ENCODE data around the gene ABCB9.

DNA sequence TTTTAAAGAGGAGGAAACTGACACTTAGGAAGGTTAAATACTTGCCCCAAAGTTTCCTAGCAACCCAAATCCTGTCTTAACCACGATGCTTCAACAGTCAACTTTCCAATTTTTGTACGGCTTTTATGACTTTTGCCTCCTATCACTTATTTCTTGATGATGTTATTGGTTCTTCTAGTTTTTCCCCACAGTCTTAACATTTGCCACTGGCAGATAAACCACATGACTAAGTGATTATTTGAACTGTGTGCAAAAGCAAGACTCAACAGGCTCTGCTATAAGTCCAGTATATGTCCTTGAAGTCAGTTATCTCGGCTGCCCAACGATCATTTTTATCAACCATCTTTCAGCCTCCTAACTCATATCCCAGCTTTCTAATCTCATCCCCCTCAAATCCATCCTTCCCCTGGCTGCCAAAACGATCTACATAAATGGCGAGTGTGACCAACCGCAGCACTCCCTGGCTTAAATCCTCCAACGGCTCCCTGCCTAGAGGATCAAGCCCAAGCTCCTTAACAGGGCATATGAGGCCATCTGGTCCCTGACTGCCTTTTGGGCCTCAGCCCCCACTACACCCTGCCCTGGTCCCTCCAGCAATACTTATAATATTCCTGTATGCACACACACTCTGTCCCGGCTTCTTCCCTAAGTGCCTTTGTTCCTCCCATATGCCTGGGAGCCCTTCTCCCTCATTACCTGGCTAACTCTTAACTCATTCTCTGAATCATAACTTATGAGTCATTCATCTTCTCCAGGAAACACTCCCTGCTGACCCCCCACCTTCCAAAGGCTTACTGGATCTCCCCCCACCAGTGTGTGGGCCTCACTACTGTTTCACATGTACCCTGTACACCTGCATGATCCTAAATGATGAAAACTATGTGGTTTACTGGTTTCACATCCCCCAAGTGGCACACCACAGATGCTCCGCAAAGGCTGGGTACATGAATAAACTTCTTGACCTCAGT is 79.1 kb downstream of the ABCB9 start:
- no peak for TF ChIP-seq POLR2A (IDR thresholded peaks at IDR 0.05)
- TF ChIP-seq, protein P1, sequence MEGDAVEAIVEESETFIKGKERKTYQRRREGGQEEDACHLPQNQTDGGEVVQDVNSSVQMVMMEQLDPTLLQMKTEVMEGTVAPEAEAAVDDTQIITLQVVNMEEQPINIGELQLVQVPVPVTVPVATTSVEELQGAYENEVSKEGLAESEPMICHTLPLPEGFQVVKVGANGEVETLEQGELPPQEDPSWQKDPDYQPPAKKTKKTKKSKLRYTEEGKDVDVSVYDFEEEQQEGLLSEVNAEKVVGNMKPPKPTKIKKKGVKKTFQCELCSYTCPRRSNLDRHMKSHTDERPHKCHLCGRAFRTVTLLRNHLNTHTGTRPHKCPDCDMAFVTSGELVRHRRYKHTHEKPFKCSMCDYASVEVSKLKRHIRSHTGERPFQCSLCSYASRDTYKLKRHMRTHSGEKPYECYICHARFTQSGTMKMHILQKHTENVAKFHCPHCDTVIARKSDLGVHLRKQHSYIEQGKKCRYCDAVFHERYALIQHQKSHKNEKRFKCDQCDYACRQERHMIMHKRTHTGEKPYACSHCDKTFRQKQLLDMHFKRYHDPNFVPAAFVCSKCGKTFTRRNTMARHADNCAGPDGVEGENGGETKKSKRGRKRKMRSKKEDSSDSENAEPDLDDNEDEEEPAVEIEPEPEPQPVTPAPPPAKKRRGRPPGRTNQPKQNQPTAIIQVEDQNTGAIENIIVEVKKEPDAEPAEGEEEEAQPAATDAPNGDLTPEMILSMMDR (IDR thresholded peaks at IDR 0.05), result no peak

Measured in uterus (tissue), 2 donors.